OCI-LY1 (cell line): ENCODE data around the gene COMP.

ENCODE experiments used
- EZH2 ChIP-seq: fragments of 200-600 bp; sonication (generic), shearing (Covaris generic); IDR thresholded peaks from 2 replicates; pipeline ENCODE4 v1.8.0; 2017; ENCODE audit warnings: borderline replicate concordance, mixed run types, mild to moderate bottlenecking, antibody characterized with exemption, low read length, moderate library complexity, mixed read lengths
- TF ChIP-seq, protein P1 (sequence below): fragments of 200-600 bp; sonication (generic), shearing (Covaris generic); IDR thresholded peaks from 2 replicates; pipeline ENCODE4 v1.5.1; 2017; ENCODE audit warnings: mild to moderate bottlenecking, antibody characterized with exemption, low read length, moderate library complexity, mixed read lengths

DNA sequence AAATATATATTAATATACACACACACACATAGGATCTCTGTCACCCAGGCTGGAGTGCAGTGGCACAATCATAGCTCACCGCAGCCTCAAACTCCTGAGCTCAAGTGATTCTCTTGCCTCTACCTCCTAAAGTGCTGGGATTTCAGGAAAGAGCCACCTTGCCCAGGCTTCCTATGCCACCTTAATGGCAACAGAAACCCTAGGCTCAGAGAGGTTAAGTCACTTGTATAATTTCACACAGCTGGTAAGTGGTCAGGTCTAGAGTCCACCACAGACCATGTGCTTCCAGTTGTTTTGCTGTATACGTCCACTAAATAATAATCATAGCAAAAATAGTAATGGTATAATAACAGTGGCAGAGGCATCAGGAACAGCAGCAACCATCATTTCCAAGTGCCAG, 39.4 kb upstream of the COMP start:
- TF ChIP-seq, protein P1, sequence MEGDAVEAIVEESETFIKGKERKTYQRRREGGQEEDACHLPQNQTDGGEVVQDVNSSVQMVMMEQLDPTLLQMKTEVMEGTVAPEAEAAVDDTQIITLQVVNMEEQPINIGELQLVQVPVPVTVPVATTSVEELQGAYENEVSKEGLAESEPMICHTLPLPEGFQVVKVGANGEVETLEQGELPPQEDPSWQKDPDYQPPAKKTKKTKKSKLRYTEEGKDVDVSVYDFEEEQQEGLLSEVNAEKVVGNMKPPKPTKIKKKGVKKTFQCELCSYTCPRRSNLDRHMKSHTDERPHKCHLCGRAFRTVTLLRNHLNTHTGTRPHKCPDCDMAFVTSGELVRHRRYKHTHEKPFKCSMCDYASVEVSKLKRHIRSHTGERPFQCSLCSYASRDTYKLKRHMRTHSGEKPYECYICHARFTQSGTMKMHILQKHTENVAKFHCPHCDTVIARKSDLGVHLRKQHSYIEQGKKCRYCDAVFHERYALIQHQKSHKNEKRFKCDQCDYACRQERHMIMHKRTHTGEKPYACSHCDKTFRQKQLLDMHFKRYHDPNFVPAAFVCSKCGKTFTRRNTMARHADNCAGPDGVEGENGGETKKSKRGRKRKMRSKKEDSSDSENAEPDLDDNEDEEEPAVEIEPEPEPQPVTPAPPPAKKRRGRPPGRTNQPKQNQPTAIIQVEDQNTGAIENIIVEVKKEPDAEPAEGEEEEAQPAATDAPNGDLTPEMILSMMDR: no peak
- TF ChIP-seq EZH2: no peak
